GM12878 (cell line): Measurements from ENCODE around the gene GGT5.
"Not testable (repeated sequence)": the region's sequence is repeated elsewhere in the genome, so short reads cannot be mapped to it uniquely, and the experiment has no call there.

Experiments used
- EP300 ChIP-seq, 2 experiments: fragments of 150-350 bp in 1 of 2; IDR thresholded peaks; 2 replicates each; pipeline ENCODE4 v1.6.1; 2011 to 2012; ENCODE audit warnings: low read depth in 2 of 2, low read length in 2 of 2, borderline replicate concordance in 1 of 2, improper control_type of control experiment in 1 of 2, inconsistent platforms in 1 of 2; ENCODE audit not compliant: control insufficient read depth in 1 of 2
- TBL1XR1 ChIP-seq: IDR thresholded peaks from 2 replicates; pipeline ENCODE4 v1.6.1; 2012; ENCODE audit warnings: low read depth, low read length, improper control_type of control experiment
- ZNF274 ChIP-seq: IDR thresholded peaks from one replicate; pipeline ENCODE4 v1.8.0; 2011; ENCODE audit not compliant: insufficient read length, insufficient read depth
- TF ChIP-seq, protein P1 (sequence below), 3 experiments: IDR thresholded peaks in 2 of 3; conservative IDR thresholded peaks in 1 of 3; 2 replicates each; pipeline ENCODE4 v1.5.1; 2011; ENCODE audit warnings: low read depth in 3 of 3, low read length in 3 of 3, mild to moderate bottlenecking in 3 of 3, control low read depth in 2 of 3, moderate library complexity in 2 of 3, inconsistent platforms in 1 of 3, mixed read lengths in 1 of 3; ENCODE audit not compliant: control insufficient read depth in 2 of 3, insufficient read depth in 1 of 3; ENCODE audit errors: extremely low read depth in 1 of 3
- TF ChIP-seq, protein P2 (sequence below): IDR thresholded peaks from 2 replicates; pipeline ENCODE4 v1.6.1; 2012; ENCODE audit warnings: low read length, inconsistent platforms

DNA sequence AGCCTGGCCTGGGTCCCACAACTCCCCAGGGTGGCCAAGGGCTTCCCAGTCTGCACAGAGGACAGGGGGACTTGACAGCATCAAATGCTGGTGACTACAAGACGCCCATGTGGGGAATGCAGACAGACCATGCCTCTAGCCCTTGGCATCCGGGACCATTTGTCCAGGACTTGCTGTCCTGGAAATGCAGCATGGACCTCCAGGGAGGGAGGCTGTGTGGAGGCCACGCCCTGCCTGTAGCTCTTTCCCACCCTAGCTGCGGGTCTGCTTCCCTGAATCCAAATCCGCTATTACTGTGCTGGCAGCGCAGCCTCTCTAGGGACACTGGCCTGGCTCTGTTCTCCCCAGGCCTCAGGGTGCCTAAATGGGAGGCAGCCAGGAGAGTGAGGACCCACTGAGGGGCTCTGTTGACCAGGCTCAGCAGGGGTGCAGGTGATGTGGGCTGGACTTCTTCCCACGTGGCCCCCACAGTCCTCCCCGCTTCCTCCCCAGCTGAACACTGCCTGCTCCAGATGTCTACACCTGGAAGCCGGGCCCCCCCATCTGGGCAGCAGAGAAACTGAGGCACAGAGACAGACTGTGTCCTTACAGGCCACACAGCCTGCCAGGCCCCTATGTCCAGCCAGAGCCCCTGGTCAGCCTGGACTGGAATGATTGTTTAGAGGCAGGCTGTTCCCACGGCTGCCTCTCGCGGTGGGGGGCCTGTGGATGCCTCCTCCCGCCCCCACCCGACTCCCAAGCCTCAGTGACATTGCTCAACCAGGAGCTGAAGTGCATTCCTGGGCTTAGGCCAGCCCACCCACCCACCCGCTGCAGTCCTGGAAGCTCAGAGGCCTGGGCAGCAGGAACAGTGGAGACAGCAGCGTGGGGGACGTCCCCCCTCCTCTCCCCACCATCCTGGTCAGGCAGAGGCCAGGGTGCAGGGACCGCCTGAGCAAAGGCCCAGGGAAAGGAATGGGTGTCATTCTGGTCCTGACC, 991 bp upstream of the GGT5 start:
- TF ChIP-seq, protein P1, sequence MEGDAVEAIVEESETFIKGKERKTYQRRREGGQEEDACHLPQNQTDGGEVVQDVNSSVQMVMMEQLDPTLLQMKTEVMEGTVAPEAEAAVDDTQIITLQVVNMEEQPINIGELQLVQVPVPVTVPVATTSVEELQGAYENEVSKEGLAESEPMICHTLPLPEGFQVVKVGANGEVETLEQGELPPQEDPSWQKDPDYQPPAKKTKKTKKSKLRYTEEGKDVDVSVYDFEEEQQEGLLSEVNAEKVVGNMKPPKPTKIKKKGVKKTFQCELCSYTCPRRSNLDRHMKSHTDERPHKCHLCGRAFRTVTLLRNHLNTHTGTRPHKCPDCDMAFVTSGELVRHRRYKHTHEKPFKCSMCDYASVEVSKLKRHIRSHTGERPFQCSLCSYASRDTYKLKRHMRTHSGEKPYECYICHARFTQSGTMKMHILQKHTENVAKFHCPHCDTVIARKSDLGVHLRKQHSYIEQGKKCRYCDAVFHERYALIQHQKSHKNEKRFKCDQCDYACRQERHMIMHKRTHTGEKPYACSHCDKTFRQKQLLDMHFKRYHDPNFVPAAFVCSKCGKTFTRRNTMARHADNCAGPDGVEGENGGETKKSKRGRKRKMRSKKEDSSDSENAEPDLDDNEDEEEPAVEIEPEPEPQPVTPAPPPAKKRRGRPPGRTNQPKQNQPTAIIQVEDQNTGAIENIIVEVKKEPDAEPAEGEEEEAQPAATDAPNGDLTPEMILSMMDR (IDR thresholded peaks at IDR 0.05 in 2 of 3, conservative IDR thresholded peaks at IDR 0.05 in 1 of 3; ENCODE audit: control insufficient read depth in 2 of 3, extremely low read depth in 1 of 3, insufficient read depth in 1 of 3, low read depth in 3 of 3, low read length in 3 of 3), result not testable (repeated sequence)
- TF ChIP-seq TBL1XR1; EP300 (IDR thresholded peaks at IDR 0.05; ENCODE audit: borderline replicate concordance in 1 of 2, control insufficient read depth in 1 of 2, low read depth in 2 of 2, low read length in 2 of 2); ZNF274: not testable (repeated sequence)
- TF ChIP-seq, protein P2, sequence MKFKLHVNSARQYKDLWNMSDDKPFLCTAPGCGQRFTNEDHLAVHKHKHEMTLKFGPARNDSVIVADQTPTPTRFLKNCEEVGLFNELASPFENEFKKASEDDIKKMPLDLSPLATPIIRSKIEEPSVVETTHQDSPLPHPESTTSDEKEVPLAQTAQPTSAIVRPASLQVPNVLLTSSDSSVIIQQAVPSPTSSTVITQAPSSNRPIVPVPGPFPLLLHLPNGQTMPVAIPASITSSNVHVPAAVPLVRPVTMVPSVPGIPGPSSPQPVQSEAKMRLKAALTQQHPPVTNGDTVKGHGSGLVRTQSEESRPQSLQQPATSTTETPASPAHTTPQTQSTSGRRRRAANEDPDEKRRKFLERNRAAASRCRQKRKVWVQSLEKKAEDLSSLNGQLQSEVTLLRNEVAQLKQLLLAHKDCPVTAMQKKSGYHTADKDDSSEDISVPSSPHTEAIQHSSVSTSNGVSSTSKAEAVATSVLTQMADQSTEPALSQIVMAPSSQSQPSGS, result not testable (repeated sequence)
